ENCODE measurements around the gene RPS26.

The RPS26 gene

GRCh38 chr12:56084958-56085543 lies 43.3 kb downstream of the RPS26 start:
- H3K36me3 ChIP-seq (ENCODE audit: control insufficient read depth in 5 of 5, insufficient read depth in 5 of 5, low read length in 5 of 5) = no peaks in the 10 kb centered on the region

GRCh38 chr12:56086096-56086495 lies 44.4 kb downstream of the RPS26 start:
- H3K27me3 ChIP-seq (ENCODE audit: control insufficient read depth in 5 of 5, insufficient read depth in 4 of 5, low read length in 5 of 5) = peaks cover 0 to 4% (median 0%) of the 10 kb centered on the region in 5 donors
- no peak overlapping the region for H3K27ac ChIP-seq (ENCODE audit: low read depth, low read length)
- H3K4me3 ChIP-seq (ENCODE audit: low read depth in 1 of 5, low read length in 5 of 5) = no peak overlapping the region
- no peak overlapping the region for H3K9ac ChIP-seq (ENCODE audit: low read length in 5 of 5)
- H3K4me1 ChIP-seq (ENCODE audit: control insufficient read depth in 5 of 5, insufficient read depth in 5 of 5, low read length in 5 of 5) = peaks cover 0 to 3% (median 0%) of the 10 kb centered on the region in 5 donors
- no peaks in the 10 kb centered on the region for H3K9me3 ChIP-seq (ENCODE audit: control insufficient read depth in 5 of 5, low read length in 5 of 5)
- no peaks in the 10 kb centered on the region for H3K36me3 ChIP-seq (ENCODE audit: control insufficient read depth in 5 of 5, insufficient read depth in 5 of 5, low read length in 5 of 5)

More at GRCh38 chr12:56084958-56085543, 43.3 kb downstream of the RPS26 start:
- H3K4me3 ChIP-seq (ENCODE audit: low read depth in 1 of 5, low read length in 5 of 5) = no peak overlapping the region
- peaks cover 0 to 13% (median 10%) of the 10 kb centered on the region in 5 donors for H3K27me3 ChIP-seq (ENCODE audit: control insufficient read depth in 5 of 5, insufficient read depth in 4 of 5, low read length in 5 of 5)
- H3K9me3 ChIP-seq (ENCODE audit: control insufficient read depth in 5 of 5, low read length in 5 of 5) = no peaks in the 10 kb centered on the region
- peaks cover 0 to 9% (median 5%) of the 10 kb centered on the region in 5 donors for H3K4me1 ChIP-seq (ENCODE audit: control insufficient read depth in 5 of 5, insufficient read depth in 5 of 5, low read length in 5 of 5)
- H3K27ac ChIP-seq (ENCODE audit: low read depth, low read length) = no peak overlapping the region
- H3K9ac ChIP-seq (ENCODE audit: low read length in 5 of 5) = no peak overlapping the region

GRCh38 chr12:56086608-56087007 lies 44.9 kb downstream of the RPS26 start:
- H3K4me3 ChIP-seq (ENCODE audit: low read depth in 1 of 5, low read length in 5 of 5) = no peak overlapping the region
- no peaks in the 10 kb centered on the region for H3K27me3 ChIP-seq (ENCODE audit: control insufficient read depth in 5 of 5, insufficient read depth in 4 of 5, low read length in 5 of 5)
- peaks cover 0 to 3% (median 0%) of the 10 kb centered on the region in 5 donors for H3K4me1 ChIP-seq (ENCODE audit: control insufficient read depth in 5 of 5, insufficient read depth in 5 of 5, low read length in 5 of 5)
- H3K27ac ChIP-seq (ENCODE audit: low read depth, low read length) = no peak overlapping the region
- no peak overlapping the region for H3K9ac ChIP-seq (ENCODE audit: low read length in 5 of 5)
- H3K36me3 ChIP-seq (ENCODE audit: control insufficient read depth in 5 of 5, insufficient read depth in 5 of 5, low read length in 5 of 5) = no peaks in the 10 kb centered on the region
- no peaks in the 10 kb centered on the region for H3K9me3 ChIP-seq (ENCODE audit: control insufficient read depth in 5 of 5, low read length in 5 of 5)

GRCh38 chr12:56087220-56087619 lies 45.5 kb downstream of the RPS26 start:
- Histone ChIP-seq H3K9ac (ENCODE audit: low read length in 5 of 5) (no peak overlapping the region), H3K27ac (ENCODE audit: low read depth, low read length) (no peak overlapping the region), H3K27me3 (ENCODE audit: control insufficient read depth in 5 of 5, insufficient read depth in 4 of 5, low read length in 5 of 5) (no peaks in the 10 kb centered on the region), H3K4me3 (ENCODE audit: low read depth in 1 of 5, low read length in 5 of 5) (no peak overlapping the region), H3K9me3 (ENCODE audit: control insufficient read depth in 5 of 5, low read length in 5 of 5) (no peaks in the 10 kb centered on the region), H3K4me1 (ENCODE audit: control insufficient read depth in 5 of 5, insufficient read depth in 5 of 5, low read length in 5 of 5) (peaks cover 0 to 3% (median 0%) of the 10 kb centered on the region in 5 donors), H3K36me3 (ENCODE audit: control insufficient read depth in 5 of 5, insufficient read depth in 5 of 5, low read length in 5 of 5) (no peaks in the 10 kb centered on the region)

All from subcutaneous abdominal adipose tissue (tissue), 5 donors.